Measurements from ENCODE around the gene HSBP1. TPM values are rescaled to one million over a fixed set of nuclear protein-coding genes. Genes with fewer than 3 reads are reported as not detected.
A peak's percentile ranks its signal among the peaks of the same experiment; 100 is the strongest.

The HSBP1 gene
- total and polyA plus RNA-seq, 2 of the 13 experiments (the other 11 are each of a cell fraction or from before 2014, with no cell fraction given) = 249 to 292 TPM

DNA sequence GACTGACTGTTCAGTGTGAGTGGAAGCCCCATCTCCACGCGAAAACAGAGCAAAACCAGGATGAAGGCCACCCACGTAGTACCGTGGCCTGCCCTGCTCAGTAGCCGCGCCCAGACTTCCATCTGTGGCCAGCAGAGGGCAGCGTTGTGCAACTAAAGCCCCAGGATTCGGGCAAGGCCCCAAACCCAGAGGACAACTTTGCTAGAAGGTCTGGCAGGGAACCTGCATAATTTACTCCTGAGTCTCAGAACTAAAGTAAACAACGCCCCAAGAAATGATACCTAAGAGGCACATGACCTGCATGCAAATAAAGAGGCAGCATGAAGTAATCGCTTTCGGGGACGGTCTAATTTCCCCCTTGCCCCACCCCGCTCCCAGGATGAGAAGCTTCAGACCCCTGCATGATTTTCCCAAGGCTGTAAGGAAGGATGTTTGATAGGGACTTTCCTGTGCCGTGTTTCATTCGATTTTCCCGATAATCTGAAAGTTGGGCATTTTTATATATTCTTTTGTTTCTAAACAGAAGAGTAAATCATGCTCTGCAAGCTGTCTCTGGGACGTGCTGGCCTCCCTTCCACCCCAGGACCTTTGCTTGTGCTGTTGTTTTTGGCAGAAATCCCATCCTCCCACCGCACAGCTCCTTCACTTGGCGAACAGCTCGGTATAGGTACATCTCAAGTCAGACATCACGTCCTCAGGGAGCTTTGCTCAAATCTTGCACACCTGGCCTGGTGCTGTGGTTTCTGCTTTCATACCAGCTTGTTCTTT lies 18.6 kb downstream of the HSBP1 start (continued):
- TF ChIP-seq, protein P1, sequence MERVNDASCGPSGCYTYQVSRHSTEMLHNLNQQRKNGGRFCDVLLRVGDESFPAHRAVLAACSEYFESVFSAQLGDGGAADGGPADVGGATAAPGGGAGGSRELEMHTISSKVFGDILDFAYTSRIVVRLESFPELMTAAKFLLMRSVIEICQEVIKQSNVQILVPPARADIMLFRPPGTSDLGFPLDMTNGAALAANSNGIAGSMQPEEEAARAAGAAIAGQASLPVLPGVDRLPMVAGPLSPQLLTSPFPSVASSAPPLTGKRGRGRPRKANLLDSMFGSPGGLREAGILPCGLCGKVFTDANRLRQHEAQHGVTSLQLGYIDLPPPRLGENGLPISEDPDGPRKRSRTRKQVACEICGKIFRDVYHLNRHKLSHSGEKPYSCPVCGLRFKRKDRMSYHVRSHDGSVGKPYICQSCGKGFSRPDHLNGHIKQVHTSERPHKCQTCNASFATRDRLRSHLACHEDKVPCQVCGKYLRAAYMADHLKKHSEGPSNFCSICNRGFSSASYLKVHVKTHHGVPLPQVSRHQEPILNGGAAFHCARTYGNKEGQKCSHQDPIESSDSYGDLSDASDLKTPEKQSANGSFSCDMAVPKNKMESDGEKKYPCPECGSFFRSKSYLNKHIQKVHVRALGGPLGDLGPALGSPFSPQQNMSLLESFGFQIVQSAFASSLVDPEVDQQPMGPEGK (CRISPR knock-in tag; IDR thresholded peaks at IDR 0.05) = no peak
- no peak for TF ChIP-seq CC2D1A (CRISPR knock-in tag; IDR thresholded peaks at IDR 0.05)
- no peak for TF ChIP-seq CBX1 (IDR thresholded peaks at IDR 0.05; ENCODE audit: low read depth)
- TF ChIP-seq, protein P2, sequence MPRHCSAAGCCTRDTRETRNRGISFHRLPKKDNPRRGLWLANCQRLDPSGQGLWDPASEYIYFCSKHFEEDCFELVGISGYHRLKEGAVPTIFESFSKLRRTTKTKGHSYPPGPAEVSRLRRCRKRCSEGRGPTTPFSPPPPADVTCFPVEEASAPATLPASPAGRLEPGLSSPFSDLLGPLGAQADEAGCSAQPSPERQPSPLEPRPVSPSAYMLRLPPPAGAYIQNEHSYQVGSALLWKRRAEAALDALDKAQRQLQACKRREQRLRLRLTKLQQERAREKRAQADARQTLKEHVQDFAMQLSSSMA (CRISPR knock-in tag; IDR thresholded peaks at IDR 0.05) = no peak
- no peak for TF ChIP-seq NR2F6 (IDR thresholded peaks at IDR 0.05)
- no peak for TF ChIP-seq NR2F6 (CRISPR knock-in tag; IDR thresholded peaks at IDR 0.05)
- no peak for TF ChIP-seq KLF15 (CRISPR knock-in tag; IDR thresholded peaks at IDR 0.05; ENCODE audit: borderline replicate concordance)
- TF ChIP-seq NFIC (IDR thresholded peaks at IDR 0.05; ENCODE audit: low read length) = no peak
- TF ChIP-seq, protein P3, sequence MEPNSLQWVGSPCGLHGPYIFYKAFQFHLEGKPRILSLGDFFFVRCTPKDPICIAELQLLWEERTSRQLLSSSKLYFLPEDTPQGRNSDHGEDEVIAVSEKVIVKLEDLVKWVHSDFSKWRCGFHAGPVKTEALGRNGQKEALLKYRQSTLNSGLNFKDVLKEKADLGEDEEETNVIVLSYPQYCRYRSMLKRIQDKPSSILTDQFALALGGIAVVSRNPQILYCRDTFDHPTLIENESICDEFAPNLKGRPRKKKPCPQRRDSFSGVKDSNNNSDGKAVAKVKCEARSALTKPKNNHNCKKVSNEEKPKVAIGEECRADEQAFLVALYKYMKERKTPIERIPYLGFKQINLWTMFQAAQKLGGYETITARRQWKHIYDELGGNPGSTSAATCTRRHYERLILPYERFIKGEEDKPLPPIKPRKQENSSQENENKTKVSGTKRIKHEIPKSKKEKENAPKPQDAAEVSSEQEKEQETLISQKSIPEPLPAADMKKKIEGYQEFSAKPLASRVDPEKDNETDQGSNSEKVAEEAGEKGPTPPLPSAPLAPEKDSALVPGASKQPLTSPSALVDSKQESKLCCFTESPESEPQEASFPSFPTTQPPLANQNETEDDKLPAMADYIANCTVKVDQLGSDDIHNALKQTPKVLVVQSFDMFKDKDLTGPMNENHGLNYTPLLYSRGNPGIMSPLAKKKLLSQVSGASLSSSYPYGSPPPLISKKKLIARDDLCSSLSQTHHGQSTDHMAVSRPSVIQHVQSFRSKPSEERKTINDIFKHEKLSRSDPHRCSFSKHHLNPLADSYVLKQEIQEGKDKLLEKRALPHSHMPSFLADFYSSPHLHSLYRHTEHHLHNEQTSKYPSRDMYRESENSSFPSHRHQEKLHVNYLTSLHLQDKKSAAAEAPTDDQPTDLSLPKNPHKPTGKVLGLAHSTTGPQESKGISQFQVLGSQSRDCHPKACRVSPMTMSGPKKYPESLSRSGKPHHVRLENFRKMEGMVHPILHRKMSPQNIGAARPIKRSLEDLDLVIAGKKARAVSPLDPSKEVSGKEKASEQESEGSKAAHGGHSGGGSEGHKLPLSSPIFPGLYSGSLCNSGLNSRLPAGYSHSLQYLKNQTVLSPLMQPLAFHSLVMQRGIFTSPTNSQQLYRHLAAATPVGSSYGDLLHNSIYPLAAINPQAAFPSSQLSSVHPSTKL (CRISPR knock-in tag; IDR thresholded peaks at IDR 0.05) = 0 out of 2 replicates have a peak, but pooled peaks have one; percentile 24
- peak; percentile 44; the same call in 1 of the 2 replicates for TF ChIP-seq SALL1 (CRISPR knock-in tag; IDR thresholded peaks at IDR 0.05)
